Epithelial cell of umbilical artery (primary cell): Measurements from ENCODE around the gene DPM1. TPM values are rescaled to one million over a fixed set of nuclear protein-coding genes. Genes with fewer than 3 reads are reported as not detected.

Source experiments
- total RNA-seq: library from RNA; depleted of rRNA; stranded (reverse); fragments of >200 nt; gene quantifications from 2 replicates; pipeline ENCODE4 v1.2.3, GENCODE V29; 2014

The DPM1 gene
- total RNA-seq, result 84.5 and 152 TPM in 2 replicates

DNA sequence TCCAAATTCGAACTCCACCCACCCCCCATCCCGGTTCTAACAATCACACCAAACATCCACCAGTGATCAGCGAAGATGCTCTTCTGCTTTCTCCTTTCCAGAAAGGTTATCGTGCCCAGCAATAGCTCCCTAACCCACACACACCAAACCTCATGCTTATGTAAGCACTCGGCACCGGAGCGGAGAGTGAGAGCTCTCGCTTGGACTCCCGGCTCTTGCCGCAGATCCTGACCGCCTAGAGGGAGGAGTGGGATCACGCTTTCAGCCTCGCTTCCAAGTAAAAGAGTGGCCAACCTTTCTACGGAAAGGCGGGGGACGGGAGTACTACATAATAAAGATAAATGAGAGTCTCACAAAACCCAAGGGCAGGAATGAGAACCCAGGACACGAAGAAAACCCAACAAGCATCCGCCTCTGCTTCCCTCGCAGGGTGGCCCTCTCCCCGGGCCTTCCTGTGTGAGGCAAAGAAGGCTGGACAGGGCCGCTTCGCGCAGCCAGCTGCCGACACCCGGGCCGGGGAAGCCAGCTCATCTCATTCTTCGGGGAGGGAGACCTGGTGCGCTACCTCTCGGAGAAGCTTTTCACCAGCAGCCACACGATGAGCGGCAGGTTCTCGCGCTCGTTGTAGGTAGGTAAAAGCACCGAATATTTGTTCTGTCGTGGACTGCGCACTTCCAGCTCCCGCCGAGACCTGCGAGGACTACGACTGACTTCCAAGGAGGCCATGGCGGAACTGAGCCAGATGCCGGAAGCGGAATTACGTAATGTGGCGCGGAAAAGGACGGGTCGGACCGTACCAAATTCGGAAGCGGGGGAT is at the start of gene DPM1:
TSS of gene DPM1 (minus strand) at position 735 of the 817 bp plus-strand sequence. CDS start at position 726, 9 bp downstream.

GRCh38 chr20:50958615-50959542 is 547 bp upstream of the DPM1 start, which contains the start of gene MOCS3:
Gene MOCS3 (plus strand): TSS chr20:50958818. CDS start chr20:50958843, 25 bp downstream.

GRCh38 chr20:50931306-50932015 is 26.9 kb downstream of the DPM1 start, which contains the start of gene ADNP:
Gene ADNP (minus strand): TSS chr20:50931437. CDS start chr20:50903996, 27,441 bp downstream.

Other genes with a start within 250 kb of the DPM1 start
- gene PARD6B, start 227.0 kb downstream of the DPM1 start, total RNA-seq, result 0.15 TPM in 1 of 2 replicates, not detected in the other
- gene BCAS4, start 163.5 kb downstream of the DPM1 start, total RNA-seq, result 0.65 and 3.3 TPM in 2 replicates
- 25.7 and 30.2 TPM in 2 replicates for gene ADNP, start 27.1 kb downstream of the DPM1 start, total RNA-seq
- 8.7 and 13.0 TPM in 2 replicates for gene MOCS3, start 286 bp upstream of the DPM1 start, total RNA-seq
- gene KCNG1, start 64.6 kb upstream of the DPM1 start, total RNA-seq, result 1.8 and 3.2 TPM in 2 replicates